Left cardiac atrium (tissue), 4 donors: Measurements from ENCODE around the gene C10orf67. TPM values are rescaled to one million over a fixed set of nuclear protein-coding genes. Genes with fewer than 3 reads are reported as not detected.
A peak's percentile ranks its signal among the peaks of the same experiment; 100 is the strongest.
"Not testable (repeated sequence)": the region's sequence is repeated elsewhere in the genome, so short reads cannot be mapped to it uniquely, and the experiment has no call there.

Experiments
- ATAC-seq, 2 donors: fragments of 200-7000 bp; cut with Tn5 transposase; one replicate each; pipeline ENCODE4 v1.9.1; 2020; ENCODE audit warnings: mild to moderate bottlenecking in 2 of 2, moderate library complexity in 2 of 2
- DNase-seq: peaks from one replicate; pipeline ENCODE4 v3.0.0-alpha.2; 2020
- intact Hi-C, 2 donors: fragments of 100-400 bp; cut with DNase I; formaldehyde crosslinking; loops; one replicate each; pipeline versions ENCODE4 v1.14.1 to v1.15.1; 2022 to 2023
- total RNA-seq, 2 donors: library from RNA; stranded (reverse); fragmentation: NEBNext Ultra II Directional; extraction: Animal tissue kit (Norgen Biotek cat#: 25700); gene quantifications; one replicate each; pipeline ENCODE4 v1.2.1, GENCODE V29; 2021
- donor health status: DM: no; HTN: yes; CAD: no.
- donor health status: DM: no; HTN: yes; CAD: no; lungs with severe emphysema.
- donor health status: DM: yes; HTN: yes; CAD: no.
- donor health status: Dilated cardiomyopathy.

The C10orf67 gene
- total RNA-seq, 2 donors from 2014 or later = 0.10 to 0.27 TPM

DNA sequence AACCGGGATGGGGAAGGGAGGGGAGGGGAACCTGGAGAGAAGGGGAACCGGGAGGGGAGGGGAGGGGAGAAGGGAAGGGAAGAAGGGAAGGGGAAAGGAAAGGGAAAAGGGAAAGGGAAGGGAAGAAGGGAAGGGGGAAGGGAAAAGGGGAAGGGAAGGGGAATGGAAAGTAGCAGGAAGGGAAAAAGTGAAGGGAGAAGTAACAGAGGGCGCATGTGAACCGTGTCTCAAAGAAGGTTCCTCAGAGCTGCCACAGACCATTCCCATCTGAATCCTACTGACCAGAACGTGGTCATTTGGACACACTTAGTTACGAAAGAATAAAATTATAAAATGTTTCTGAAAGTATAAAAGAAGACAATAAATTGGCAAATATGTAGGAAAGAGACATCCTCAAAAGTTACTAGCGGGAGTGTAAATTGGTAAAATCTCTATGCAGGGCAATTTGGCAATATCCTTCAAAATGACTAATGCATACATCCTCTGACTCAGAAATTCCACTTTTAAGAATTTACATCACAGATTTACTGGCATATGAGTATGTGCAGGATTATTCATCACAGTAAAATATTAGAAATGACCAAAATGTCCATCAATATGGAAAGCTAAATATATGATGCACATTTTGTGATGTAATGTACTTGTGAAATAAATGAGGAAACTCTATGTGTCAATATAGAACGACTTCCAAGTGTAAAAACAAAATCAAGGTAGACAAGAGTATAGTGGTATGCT is 12.9 kb downstream of the C10orf67 start:
- intact Hi-C loops = no loop called here
- ATAC-seq = no peak

DNA sequence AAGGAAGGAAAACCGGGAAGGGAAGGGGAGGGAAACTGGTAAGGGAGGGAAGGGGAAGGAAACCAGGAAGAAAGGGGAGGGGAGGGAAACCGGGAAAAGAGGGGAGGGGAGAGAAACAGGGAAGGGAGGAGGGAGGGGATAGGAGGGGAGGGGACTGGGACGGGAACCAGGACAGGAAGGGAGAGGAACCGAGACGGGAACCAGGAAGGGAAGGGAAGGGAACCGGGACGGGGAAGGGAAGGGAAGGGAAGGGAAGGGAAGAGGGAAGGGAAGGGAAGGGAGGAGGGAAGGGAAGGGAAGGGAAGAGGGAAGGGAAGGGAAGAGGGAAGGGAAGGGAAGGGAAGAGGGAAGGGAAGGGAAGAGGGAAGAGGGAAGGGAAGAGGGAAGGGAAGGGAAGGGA is 13.6 kb downstream of the C10orf67 start:
- ATAC-seq (no peak), DNase-seq (no peak)
- intact Hi-C loops = no loop called here

More for the DNA sequence above, 12.9 kb downstream of the C10orf67 start:
- DNase-seq = no peak

DNA sequence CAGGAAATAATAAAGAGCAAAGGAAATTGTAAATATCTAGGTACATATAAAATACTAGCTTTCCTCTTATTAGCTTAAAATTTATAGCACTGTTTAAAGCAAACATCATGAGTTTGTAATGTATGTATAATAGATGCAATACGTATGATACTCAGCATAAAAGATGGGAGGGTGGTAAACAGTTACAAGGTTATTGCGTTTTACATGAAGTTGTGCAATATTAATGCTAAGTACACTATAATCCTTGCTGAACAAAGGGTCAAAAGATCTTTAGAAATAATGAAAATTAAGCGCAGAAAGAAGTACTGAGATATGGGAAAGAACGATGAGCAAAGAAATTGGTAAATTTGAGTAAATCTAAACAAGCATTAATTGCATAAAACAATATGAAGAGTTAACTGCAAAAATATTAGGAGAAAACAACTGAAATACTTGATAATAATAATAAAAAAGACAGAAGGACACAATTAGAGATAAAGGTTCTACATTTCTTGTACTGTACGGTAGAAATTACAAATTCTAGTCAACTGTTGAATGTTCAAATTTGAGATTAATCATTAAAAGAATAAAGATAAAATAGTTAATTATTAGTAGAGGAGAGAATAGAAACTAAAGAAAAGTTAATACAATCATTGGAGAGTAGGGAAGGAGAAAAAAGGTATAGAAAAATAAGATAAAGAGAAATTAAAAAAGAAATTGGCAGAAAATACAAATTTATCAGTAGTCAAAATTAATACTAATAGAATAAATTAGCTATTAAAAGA is 17.9 kb downstream of the C10orf67 start:
- DNase-seq = no peak
- ATAC-seq = no peak
- intact Hi-C loops = no loop called here

DNA sequence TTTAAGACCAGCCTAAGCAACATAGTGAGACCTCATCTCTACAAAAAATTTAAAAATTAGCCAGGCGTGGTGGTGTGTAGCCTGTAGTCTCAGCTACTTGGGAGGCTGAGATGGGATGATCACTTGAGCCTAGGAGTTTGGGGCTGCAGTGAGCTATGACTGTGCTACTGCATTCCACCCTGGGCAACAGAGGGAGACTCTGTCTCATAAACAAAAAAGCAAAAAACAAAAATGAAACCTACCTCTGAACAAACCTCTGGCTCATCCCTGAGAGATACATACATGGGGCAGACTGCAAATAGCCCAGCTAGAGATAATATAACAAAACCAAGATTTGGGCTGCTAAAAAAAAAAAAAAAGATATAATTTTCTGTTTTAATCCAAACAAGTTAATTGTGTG is 19.5 kb downstream of the C10orf67 start:
- DNase-seq = no peak
- ATAC-seq = peak in 1 of 2 donors; percentile 55
- intact Hi-C loops = no loop called here

DNA sequence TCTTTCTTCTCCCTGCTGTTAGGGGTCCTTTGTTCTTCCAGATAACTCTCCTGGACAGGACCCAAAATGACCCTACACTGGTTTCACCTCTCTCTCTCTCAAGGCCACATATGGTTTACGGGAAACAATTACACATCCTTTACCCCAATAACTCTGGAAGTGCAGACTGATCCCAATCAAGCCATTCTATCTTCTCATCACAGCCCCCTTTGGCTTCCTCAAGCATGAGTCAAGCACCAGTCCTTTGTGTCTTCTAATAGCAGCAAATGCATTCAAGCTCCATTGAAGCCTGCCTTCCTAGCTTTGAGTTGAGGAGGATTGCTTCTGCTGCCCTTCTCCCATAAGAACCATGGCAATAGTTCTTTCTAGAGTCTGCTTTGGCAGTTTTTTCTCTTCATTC is 20.2 kb downstream of the C10orf67 start:
- intact Hi-C loops = no loop called here
- DNase-seq (no peak), ATAC-seq (no peak)

DNA sequence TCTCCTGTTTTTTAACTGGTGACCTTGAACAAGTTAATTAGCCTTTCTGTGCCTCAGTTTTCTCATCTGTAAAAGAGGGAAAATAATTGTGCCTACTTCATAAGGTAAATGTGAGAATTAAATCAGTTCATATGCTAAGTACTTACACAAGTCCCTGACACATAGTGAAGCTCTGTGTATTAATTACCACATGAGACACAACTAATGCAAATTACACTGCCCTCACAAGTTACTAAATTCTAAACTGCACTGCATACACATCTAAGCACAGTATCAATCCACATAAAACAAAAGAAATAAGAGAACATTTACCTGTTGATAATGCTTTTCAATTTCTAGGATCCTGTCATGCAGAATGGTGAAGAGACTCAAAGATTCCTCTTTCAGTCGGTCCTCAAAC is 22.5 kb downstream of the C10orf67 start:
- intact Hi-C loops = no loop called here
- DNase-seq (no peak), ATAC-seq (no peak)

DNA sequence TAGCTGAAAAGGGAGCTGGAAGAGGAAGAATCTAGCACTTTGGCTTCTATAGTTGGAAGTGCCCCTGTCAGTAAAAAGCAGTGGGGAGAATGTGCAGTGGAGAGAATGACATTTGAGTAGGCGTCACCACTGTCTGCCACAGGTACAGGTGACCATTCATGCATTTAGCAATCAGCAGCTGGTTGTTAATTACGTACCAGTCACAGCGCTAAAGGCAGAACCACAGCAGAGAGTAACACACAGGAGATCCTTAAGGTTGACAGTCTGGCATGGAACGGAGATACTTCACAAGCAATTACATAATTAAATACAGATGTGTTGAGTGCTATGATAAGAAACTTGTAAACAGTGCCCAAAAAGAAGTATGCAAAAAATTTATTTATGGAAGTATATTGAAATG is 24.8 kb downstream of the C10orf67 start:
- DNase-seq = no peak
- intact Hi-C loops = no loop called here
- ATAC-seq = peak in 1 of 2 donors; percentile 19

DNA sequence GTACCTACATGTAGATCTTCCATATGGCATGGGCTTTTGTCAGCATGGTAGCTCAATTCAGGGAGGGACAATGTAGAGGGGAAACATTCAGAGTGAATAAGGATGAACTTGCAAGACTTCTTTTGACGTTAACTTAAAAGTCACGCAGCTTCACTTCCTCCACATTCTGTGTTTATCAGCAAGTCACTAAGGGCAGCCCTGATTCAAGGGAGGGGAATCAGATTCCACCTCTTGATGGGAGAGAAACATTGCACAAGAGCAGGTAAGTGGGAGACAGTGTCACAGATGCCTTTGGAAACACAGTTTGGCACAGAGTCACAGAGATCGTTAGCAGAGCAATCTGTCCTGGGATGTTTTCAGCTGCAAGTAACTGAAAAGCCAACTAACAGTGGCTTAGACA is 26.2 kb downstream of the C10orf67 start:
- intact Hi-C loops = no loop called here
- DNase-seq = no peak

DNA sequence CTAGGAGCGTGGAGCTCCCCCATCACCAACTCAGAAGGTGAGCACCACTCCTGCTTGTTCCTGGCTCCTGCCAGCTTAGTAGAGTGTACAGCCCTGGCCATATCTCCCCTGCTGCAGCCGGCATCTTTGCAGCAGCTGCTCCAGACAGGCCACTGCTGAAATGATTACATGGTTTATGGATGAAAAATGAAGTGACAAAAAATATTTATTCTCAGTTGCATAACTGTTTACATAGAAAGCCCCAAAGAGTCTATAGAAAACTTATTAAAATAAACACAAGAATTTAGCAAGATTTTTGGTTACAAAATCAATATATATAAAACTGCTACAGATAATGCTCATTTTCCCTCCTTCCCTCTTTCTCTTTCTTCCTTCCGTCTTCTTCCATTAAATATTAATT is 27.2 kb downstream of the C10orf67 start:
- DNase-seq (no peak), ATAC-seq (no peak)
- intact Hi-C loops = no loop called here

More for the DNA sequence above, 26.2 kb downstream of the C10orf67 start:
- ATAC-seq = no peak

DNA sequence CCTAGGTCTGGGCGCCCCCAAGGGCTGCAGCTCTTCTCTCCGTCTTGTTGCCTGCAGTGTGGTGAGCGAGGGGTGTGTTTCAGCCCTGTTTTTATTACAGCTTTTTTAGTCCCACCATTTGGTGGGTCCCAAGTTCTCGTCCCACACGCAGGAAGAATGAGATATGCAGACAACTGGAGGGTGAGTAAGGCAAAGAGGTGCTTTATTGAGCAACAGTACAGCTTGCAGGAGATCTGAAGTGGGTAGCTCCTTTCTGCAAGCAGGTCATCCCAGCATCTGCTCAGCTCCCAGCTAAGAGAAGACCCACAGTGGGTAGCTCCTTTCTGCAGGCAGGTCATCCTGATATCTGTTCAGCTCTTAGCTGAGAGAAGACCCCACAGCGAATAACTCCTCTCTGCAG is 28.2 kb downstream of the C10orf67 start:
- DNase-seq (no peak), ATAC-seq (no peak)
- intact Hi-C loops = no loop called here

DNA sequence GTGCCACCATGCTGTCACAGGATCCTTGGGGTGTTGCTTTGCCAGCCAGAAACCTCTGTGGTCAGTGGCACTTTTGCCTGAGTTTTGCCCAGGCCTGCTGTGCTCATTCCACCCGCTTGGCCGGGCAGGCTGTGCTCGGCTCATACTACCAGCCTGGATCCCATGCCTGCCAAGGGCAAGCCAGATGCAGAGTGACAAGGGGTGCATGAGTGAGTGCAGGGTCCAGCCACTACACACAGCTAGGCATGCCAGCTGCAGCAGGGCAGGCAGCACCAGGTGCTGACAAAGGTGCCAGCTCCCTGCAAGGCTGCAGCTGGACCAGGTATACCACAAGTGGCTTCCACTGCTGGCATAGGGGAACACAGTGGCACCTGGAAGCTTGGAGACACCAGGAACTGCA is 28.6 kb downstream of the C10orf67 start:
- no peak for ATAC-seq
- no peak for DNase-seq
- intact Hi-C loops = no loop called here

DNA sequence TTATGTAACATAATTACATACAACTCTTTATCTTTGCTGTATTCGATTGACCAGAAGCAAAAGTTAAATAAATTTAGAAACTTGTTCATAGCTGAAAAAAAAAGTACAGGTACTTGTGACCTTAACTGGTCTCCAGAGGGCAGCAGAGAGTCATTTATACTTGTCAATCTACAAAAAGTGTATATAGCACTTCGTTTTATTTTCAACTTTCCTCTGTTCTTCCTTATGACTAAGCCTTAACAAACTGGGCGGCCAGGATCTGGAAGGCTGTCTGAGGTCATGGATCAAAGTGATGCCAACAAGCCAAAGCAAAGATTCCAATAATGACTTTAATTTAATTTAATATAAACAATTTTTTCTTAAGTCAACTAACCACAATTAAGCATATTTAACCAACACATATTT is 29.8 kb downstream of the C10orf67 start:
- intact Hi-C loops = loop anchor here (5.0 kb wide), 3 partner anchors 212 to 387 kb away; no protein-coding TSS in a partner anchor
- DNase-seq (no peak), ATAC-seq (peak; percentile 59 to 82)

DNA sequence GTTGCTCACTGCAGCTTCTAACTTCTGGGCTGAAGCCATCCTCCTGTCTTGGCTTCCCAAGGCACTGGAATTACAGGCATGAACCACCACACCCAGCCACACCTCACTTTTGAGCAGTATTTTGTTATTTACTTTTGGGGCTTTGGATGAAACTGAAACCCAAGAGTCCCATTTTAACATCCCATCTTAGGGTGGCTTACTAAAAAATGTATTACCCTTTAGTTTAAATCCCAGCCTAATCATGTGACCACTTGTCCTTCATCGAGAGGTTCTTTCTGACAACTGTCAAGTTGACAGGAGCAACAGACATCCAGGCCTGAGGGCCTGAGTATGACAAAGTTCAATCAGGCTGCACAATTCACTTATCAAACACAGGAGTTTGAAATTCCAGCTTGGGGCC is 33.6 kb downstream of the C10orf67 start:
- no peak for ATAC-seq
- intact Hi-C loops = loop anchor here (5.0 kb wide), 3 partner anchors 216 to 391 kb away; no protein-coding TSS in a partner anchor
- no peak for DNase-seq

DNA sequence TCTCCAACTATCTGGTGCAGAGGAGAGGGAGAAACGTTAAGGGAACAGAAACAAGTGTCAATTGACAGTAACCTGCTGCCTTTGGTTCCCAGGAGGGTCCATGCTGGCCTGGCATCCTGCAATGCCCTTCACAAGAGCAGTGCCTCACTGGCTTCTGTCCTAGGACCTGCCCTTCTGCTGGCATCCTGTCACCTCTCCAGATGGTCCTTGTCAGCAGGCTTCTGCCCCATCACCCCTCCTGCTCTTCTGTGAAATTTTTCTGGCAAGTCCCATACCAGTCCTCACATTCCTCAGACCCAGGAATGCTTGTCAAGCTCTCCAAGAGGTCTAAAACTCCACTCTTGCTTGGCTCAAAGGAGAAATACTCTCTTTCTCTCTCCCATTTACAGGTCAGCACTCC is 34.2 kb downstream of the C10orf67 start:
- intact Hi-C loops = loop anchor here (5.0 kb wide), 3 partner anchors 217 to 392 kb away; no protein-coding TSS in a partner anchor
- DNase-seq (no peak), ATAC-seq (peak in 1 of 2 donors; percentile 23)

DNA sequence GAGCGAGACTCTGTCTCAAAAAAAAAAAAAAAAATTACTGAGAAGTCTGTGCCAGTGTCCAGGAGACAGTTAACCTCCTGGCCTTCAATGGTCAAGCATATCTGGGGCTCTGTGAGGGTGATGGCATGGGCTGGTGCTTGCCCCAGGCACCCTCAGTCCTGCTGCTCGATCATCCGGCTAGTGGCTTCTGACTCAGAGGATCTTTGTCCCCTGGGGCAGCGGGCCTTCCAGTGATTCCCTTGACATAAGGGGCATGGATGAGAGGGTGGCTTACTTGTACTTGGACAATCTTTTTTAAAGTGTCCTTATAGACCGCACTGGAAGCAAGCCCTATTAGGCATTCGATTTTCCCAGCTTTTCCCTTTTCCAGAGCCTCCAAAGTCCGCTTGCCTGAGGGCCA is 44.6 kb downstream of the C10orf67 start:
- ATAC-seq, intact Hi-C loops, DNase-seq: not testable (repeated sequence)

DNA sequence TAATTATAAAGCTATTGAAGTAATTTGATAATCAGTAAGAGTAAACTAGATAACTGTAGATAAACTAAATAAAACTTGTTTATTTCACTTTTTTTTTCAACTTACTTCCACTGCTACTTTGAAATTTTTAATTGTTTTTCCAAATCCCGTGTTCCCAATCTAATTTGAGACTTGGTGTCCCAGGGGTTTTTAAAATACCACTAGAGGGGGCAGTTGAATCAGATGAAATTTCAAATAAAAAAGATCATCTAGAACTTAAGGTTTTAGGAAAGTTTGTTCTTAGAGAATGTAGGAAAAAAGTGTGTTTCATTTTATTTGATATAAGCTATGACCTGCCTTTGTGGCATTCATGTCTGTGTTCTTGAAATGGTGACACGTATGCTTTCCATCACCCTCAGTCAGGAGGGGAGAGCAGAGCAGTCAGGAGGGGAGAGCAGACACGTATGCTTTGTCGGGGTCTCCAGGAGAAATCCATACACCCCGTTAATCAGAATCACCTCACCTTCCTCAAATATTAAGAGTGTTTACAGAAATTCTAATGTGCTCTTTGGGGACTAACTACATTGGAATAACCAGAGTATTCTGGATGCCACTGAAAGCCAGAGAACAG is 49.9 kb downstream of the C10orf67 start:
- intact Hi-C loops = no loop called here
- DNase-seq (no peak), ATAC-seq (no peak)

DNA sequence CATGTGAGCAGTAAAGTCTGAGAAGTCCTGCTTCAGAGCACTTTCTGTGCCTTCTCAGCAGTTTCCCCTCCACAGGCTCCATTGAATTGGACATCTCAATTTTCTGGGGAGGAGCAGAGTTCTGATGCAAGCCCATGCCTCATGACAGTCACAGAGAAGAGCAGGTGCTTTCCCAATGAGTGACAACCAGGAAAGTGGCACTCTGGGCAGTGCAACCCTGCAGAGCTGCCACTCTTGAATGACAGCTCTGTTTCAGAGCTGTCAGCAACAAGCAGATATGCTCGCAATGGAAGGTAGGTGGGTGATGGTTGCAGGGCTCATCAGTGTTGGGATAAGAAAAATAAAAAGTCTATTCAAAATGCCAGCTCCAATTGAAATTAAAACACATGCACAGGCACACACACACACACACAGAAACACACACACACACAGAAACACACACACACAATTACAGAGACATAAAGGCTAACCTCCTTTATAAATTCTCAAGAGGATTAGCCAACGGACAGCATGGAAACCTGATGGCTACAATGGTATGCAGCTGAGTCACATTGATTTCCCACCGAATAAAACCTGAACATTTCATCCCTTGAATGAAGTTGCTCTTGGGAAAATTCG is 50.5 kb downstream of the C10orf67 start:
- DNase-seq = no peak
- intact Hi-C loops = loop anchor here in 1 of 2 donors (2.0 kb wide), 1 partner anchor 135 kb away; no protein-coding TSS in a partner anchor
- no peak for ATAC-seq

DNA sequence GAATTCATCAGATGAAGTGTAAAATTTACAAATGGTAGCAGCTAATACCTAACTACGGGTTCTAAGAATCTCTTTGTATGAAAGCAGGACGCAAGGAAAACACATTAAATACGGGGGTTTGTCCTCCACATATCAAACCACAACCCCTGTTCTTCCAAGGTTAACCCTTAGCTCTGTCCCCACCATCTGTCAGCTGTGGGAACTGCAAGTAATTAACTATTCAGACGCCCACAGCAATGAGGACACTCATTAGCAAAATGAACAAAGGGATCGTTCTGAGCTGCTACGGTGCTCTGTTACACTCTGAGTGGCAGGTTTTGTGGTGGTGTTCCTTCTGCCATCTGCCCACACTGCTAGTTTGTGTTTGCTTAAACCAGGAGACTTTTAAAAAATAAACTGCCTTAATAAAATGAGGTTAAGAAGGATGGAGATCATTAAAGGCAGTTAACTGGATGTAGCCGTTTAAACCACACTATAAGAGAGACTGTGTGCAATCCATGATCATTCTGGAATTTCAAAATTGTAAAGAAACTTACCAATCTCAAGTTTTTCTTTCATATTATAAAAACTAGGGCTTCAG is 51.4 kb downstream of the C10orf67 start:
- intact Hi-C loops = loop anchor here in 1 of 2 donors (2.0 kb wide), 1 partner anchor 134 kb away; no protein-coding TSS in a partner anchor
- no peak for ATAC-seq
- DNase-seq = no peak
